Sigmoid colon (tissue), 3 donors: ENCODE results near the gene ARHGEF28.

ENCODE experiments used
- CTCF ChIP-seq, 4 experiments: fragments of 450-650 bp in 3 of 4; fragments of 200-600 bp in 1 of 4; IDR thresholded peaks; one replicate each; pipeline ENCODE4 v1.5.1; 2016 to 2019; ENCODE audit warnings: antibody characterized with exemption in 4 of 4, mild to moderate bottlenecking in 3 of 4, moderate library complexity in 2 of 4
- POLR2A ChIP-seq, 2 donors: fragments of 450-650 bp; IDR thresholded peaks; one replicate each; pipeline ENCODE4 v1.6.1; 2016; ENCODE audit warnings: antibody characterized with exemption in 2 of 2, mild to moderate bottlenecking in 2 of 2, moderate library complexity in 2 of 2

GRCh38 chr5:73950441-73950873, 324.5 kb downstream of the ARHGEF28 start:
- no peak for TF ChIP-seq CTCF (IDR thresholded peaks at IDR 0.05)
- TF ChIP-seq POLR2A (IDR thresholded peaks at IDR 0.05): no peak
